Thyroid gland (tissue), 4 donors: ENCODE measurements around the gene HOXA5.

Experiments used
- CTCF ChIP-seq, 6 experiments: fragments of 200-600 bp in 3 of 6; fragments of 450-650 bp in 3 of 6; sonication (generic) in 3 of 6; IDR thresholded peaks; one replicate each; pipeline ENCODE4 v1.5.1; 2016 to 2019; ENCODE audit warnings: antibody characterized with exemption in 6 of 6, mild to moderate bottlenecking in 2 of 6, inconsistent platforms in 1 of 6, moderate library complexity in 1 of 6
- POLR2A ChIP-seq, 2 donors: fragments of 450-650 bp; IDR thresholded peaks; one replicate each; pipeline ENCODE4 v1.6.1; 2017; ENCODE audit warnings: antibody characterized with exemption in 2 of 2, mild to moderate bottlenecking in 2 of 2, moderate library complexity in 1 of 2

DNA sequence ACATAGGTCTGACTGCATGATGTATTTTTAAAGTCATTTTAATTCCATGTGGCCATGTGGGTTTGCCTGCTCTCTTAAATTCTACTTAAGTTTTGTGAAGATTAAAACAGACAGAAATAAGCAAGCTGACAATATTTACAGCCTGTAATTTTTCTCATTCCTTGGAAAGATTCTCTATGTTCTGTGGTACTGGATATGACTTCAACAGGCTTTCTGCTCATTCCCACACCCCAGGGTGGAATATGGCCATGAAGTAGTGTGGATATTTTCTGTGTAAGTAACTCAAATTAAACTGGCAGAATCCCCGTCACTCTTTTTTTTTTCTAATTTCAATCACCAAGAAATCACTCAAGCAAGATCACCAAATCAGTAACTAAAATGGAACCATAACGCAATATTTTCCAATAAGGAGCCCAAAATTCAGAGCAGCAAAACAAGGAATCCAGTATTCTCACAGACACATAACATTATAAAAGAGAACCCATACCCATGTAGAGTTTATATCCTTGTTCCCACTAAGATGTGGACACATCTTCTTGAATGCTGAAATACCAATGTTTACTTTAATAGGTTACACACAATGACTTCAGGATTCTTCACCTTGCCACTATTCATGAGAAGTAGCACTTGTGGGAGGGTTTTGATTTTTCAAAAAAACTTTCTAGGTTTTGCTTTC lies 5.7 kb downstream of the HOXA5 start:
- TF ChIP-seq CTCF (IDR thresholded peaks at IDR 0.05) (no peak), POLR2A (IDR thresholded peaks at IDR 0.05) (no peak)
